Peyer's patch (tissue), 4 donors: ENCODE results near the gene CCDC126. TPM values are rescaled to one million over a fixed set of nuclear protein-coding genes. Genes with fewer than 3 reads are reported as not detected.

ENCODE experiments used
- DNase-seq, 3 donors: peaks; one replicate each; pipeline ENCODE4 v3.0.0-alpha.2; 2017 to 2019
- H3K27ac ChIP-seq, 4 donors: fragments of 200-600 bp; sonication (generic); one replicate each; pipeline ENCODE4 v1.5.1; 2016 to 2019
- H3K27me3 ChIP-seq, 2 donors: fragments of 200-600 bp; sonication (generic); one replicate each; pipeline ENCODE4 v1.5.1; 2019
- H3K36me3 ChIP-seq, 3 donors: fragments of 200-600 bp; sonication (generic); one replicate each; pipeline ENCODE4 v1.5.1; 2016 to 2019
- H3K4me1 ChIP-seq, 4 donors: fragments of 200-600 bp; sonication (generic); one replicate each; pipeline ENCODE4 v1.5.1; 2016 to 2019
- H3K4me3 ChIP-seq, 4 donors: fragments of 200-600 bp; sonication (generic); 1 replicate in 3 of 4; 2 replicates in 1 of 4; pipeline ENCODE4 v1.5.1; 2016 to 2019; ENCODE audit warnings: mild to moderate bottlenecking in 1 of 4
- H3K9me3 ChIP-seq, 4 donors: fragments of 200-600 bp; sonication (generic); one replicate each; pipeline ENCODE4 v1.5.1; 2016 to 2019; ENCODE audit warnings: mild to moderate bottlenecking in 1 of 4
- POLR2A ChIP-seq, 2 donors: fragments of 450-650 bp; IDR thresholded peaks; one replicate each; pipeline ENCODE4 v1.5.1; 2017; ENCODE audit warnings: antibody characterized with exemption in 2 of 2, mild to moderate bottlenecking in 2 of 2, moderate library complexity in 2 of 2
- total RNA-seq, 4 donors: library from RNA; depleted of rRNA; stranded (reverse); fragments of >200 nt; gene quantifications; one replicate each; pipeline ENCODE4 v1.1.0, GENCODE V29; 2016
- TF ChIP-seq, protein P1 (sequence below), 6 experiments: fragments of 450-650 bp in 4 of 6; fragments of 200-600 bp in 2 of 6; sonication (generic) in 1 of 6; IDR thresholded peaks; one replicate each; pipeline ENCODE4 v1.5.1; 2017 to 2019; ENCODE audit warnings: antibody characterized with exemption in 6 of 6, mild to moderate bottlenecking in 3 of 6, moderate library complexity in 1 of 6

CCDC126 gene
- total RNA-seq, 4 donors from 2014 or later, result 18.5 to 21.4 (median 20.0) TPM

DNA sequence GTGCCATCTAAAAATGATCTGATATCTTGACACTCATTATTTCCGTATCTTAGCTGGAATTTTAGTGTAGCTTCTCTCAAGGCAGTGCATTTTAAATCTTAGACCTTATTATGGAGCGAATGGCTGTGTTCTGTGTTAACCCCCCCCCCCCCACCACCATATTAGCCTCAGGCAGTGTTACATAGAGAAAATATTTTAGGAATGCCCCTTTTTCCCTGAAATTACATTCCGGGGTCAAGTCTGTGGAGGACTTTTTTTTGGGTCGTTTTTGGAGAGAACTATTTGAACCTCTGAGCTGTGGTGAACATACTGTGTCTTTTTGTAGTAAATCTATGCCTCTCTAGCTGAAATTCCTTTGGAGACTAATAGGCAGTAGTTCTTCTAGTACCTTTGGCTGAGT is 3.1 kb downstream of the CCDC126 start:
- DNase-seq, result no peak
- Histone ChIP-seq H3K4me3 (no peak overlapping the region), H3K9me3 (no peaks in the 10 kb centered on the region), H3K36me3 (no peaks in the 10 kb centered on the region), H3K27ac (no peak overlapping the region), H3K4me1 (peaks cover 0 to 22% (median 1%) of the 10 kb centered on the region in 4 donors), H3K27me3 (no peaks in the 10 kb centered on the region)
- no peak for TF ChIP-seq POLR2A (IDR thresholded peaks at IDR 0.05)
- TF ChIP-seq, protein P1, sequence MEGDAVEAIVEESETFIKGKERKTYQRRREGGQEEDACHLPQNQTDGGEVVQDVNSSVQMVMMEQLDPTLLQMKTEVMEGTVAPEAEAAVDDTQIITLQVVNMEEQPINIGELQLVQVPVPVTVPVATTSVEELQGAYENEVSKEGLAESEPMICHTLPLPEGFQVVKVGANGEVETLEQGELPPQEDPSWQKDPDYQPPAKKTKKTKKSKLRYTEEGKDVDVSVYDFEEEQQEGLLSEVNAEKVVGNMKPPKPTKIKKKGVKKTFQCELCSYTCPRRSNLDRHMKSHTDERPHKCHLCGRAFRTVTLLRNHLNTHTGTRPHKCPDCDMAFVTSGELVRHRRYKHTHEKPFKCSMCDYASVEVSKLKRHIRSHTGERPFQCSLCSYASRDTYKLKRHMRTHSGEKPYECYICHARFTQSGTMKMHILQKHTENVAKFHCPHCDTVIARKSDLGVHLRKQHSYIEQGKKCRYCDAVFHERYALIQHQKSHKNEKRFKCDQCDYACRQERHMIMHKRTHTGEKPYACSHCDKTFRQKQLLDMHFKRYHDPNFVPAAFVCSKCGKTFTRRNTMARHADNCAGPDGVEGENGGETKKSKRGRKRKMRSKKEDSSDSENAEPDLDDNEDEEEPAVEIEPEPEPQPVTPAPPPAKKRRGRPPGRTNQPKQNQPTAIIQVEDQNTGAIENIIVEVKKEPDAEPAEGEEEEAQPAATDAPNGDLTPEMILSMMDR (IDR thresholded peaks at IDR 0.05), result no peak

DNA sequence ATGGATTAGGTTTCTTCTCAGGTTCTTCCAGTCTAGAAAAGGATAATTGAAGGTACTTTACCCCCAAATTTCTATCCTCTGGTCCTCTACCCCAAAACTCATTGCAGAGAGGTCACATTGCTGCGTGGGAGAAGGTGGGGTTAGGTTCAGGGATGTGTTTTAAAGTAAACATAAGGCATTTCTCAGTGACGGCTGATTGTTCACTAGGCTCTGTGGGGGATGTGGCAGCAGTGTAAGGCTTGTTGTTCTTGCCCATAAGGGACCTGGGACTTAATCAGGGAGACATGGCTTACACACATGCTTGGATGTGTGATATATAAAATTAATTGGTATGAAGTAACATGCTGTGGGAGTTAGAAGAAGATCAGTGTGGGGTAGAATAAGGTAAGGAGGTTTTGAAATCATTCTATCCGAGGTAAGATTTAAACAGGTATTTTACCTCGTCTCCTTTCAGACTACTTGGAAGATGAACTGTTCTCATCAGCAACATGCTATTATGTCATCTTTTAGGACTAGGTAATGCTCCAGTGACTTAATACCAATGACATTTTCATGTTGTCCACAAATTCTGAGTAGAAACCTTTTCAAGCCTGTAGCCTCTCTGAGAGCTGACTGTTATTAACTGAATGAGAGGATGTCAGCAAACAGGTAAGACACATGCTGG is 6.6 kb downstream of the CCDC126 start:
- Histone ChIP-seq H3K27me3 (no peaks in the 10 kb centered on the region), H3K36me3 (peaks cover 0 to 5% (median 0%) of the 10 kb centered on the region in 3 donors), H3K27ac (no peak overlapping the region), H3K9me3 (no peaks in the 10 kb centered on the region), H3K4me3 (no peak overlapping the region), H3K4me1 (peaks cover 0 to 13% (median 1%) of the 10 kb centered on the region in 4 donors)
- TF ChIP-seq, protein P1 (IDR thresholded peaks at IDR 0.05), result no peak
- TF ChIP-seq POLR2A (IDR thresholded peaks at IDR 0.05), result no peak
- no peak for DNase-seq

DNA sequence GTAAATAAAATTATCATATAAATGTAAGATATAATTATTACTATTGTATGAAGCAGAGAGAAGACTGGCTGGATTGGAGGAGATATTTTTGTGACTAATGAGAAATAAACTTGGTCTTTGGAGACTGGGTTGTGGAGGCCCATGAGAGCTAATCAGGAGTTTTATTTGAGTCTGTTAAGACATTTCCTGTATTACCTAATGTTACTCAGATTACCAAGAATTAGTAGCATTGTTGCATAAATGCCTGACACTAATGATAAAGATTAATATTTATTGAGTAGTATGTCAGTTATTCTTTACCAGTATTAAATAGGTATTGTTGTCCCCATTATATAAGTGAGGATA is 7.1 kb downstream of the CCDC126 start:
- H3K4me1 ChIP-seq, result peaks cover 0 to 8% (median 1%) of the 10 kb centered on the region in 4 donors

DNA sequence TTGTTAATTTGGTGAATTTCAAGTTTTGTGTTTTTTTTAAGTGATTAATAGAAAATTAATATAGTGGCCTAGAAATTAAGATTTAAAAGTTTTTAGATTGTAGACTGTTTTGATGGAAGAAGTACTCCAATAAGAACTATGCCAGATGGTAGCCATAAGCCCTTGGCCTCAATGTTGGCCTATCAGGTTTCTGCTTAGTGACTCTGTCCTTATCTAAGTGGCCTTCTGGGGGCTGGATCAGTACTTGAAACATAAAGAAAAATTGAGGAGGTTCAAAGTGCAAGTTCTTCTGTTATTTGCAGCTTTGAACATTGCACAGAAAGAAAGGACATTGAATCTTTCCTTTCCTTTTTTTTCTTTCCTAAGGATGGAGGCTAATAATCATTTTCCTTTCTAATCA is 9.9 kb downstream of the CCDC126 start:
- H3K9me3 ChIP-seq, result no peaks in the 10 kb centered on the region
- no peak for TF ChIP-seq POLR2A (IDR thresholded peaks at IDR 0.05)
- TF ChIP-seq, protein P1 (IDR thresholded peaks at IDR 0.05), result no peak
- H3K4me1 ChIP-seq, result peaks cover 0 to 3% (median 0%) of the 10 kb centered on the region in 4 donors
- DNase-seq, result no peak
- H3K36me3 ChIP-seq, result peaks cover 0 to 5% (median 0%) of the 10 kb centered on the region in 3 donors
- H3K27me3 ChIP-seq, result no peaks in the 10 kb centered on the region
- H3K4me3 ChIP-seq, result no peak overlapping the region
- H3K27ac ChIP-seq, result no peak overlapping the region

More for the DNA sequence above, 7.1 kb downstream of the CCDC126 start:
- Histone ChIP-seq H3K27me3 (no peaks in the 10 kb centered on the region), H3K27ac (no peak overlapping the region), H3K9me3 (no peaks in the 10 kb centered on the region), H3K4me3 (no peak overlapping the region), H3K36me3 (peaks cover 0 to 5% (median 0%) of the 10 kb centered on the region in 3 donors)
- TF ChIP-seq, protein P1 (IDR thresholded peaks at IDR 0.05), result no peak
- no peak for TF ChIP-seq POLR2A (IDR thresholded peaks at IDR 0.05)
- no peak for DNase-seq

DNA sequence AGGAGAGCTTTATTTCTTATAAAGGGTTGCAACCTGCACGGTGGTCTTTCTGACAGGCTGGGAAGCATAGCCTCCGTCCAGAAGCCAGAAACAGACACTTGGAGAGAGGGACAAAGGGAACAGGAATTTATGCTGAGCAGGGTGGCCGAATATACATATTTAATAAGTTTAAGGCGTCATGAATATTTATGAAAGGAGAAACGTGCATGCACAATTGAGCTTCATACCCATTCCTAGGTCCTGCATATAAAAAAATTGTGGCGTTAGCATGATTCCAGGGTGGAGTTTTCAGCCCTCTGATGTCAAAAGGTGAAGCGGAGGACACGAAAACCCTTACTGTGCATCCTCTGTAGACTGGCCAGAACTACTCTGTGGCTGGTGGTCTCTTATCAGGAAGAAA is 10.7 kb downstream of the CCDC126 start:
- no peak for DNase-seq
- Histone ChIP-seq H3K4me3 (no peak overlapping the region), H3K9me3 (no peaks in the 10 kb centered on the region), H3K36me3 (peaks cover 0 to 5% (median 0%) of the 10 kb centered on the region in 3 donors), H3K4me1 (peaks cover 0 to 2% (median 0%) of the 10 kb centered on the region in 4 donors), H3K27me3 (no peaks in the 10 kb centered on the region), H3K27ac (no peak overlapping the region)
- TF ChIP-seq POLR2A (IDR thresholded peaks at IDR 0.05), result no peak
- TF ChIP-seq, protein P1 (IDR thresholded peaks at IDR 0.05), result no peak
